GM10248 (cell line): ENCODE results near the gene KRT15.

Experiments
- CTCF ChIA-PET: fragments of 300-600 bp; sonication (Branson Sonifier 250); formaldehyde crosslinking; extraction: SDS; loops from one replicate; lab custom pipeline; 2021; ENCODE audit warnings: antibody characterized with exemption; lab: Yijun Ruan, JAX
- POLR2A ChIA-PET: fragments of 350-650 bp; sonication (Branson Sonifier 250); formaldehyde crosslinking; extraction: SDS; loops from one replicate; lab custom pipeline; 2020; ENCODE audit warnings: antibody characterized with exemption; lab: Yijun Ruan, JAX
- DNase-seq: peaks from one replicate; pipeline ENCODE4 v3.0.0; 2012; ENCODE audit errors: extremely low spot score
- TF ChIP-seq, protein P1 (sequence below): IDR thresholded peaks from 2 replicates; pipeline ENCODE4 v1.5.1; 2012; ENCODE audit warnings: mild to moderate bottlenecking, low read depth; ENCODE audit errors: extremely low read depth, missing control alignments, control extremely low read depth

KRT15 gene

GRCh38 chr17:41518031-41518430 lies 659 bp downstream of the KRT15 start:
- TF ChIP-seq, protein P1, sequence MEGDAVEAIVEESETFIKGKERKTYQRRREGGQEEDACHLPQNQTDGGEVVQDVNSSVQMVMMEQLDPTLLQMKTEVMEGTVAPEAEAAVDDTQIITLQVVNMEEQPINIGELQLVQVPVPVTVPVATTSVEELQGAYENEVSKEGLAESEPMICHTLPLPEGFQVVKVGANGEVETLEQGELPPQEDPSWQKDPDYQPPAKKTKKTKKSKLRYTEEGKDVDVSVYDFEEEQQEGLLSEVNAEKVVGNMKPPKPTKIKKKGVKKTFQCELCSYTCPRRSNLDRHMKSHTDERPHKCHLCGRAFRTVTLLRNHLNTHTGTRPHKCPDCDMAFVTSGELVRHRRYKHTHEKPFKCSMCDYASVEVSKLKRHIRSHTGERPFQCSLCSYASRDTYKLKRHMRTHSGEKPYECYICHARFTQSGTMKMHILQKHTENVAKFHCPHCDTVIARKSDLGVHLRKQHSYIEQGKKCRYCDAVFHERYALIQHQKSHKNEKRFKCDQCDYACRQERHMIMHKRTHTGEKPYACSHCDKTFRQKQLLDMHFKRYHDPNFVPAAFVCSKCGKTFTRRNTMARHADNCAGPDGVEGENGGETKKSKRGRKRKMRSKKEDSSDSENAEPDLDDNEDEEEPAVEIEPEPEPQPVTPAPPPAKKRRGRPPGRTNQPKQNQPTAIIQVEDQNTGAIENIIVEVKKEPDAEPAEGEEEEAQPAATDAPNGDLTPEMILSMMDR = no peak
- ChIA-PET POLR2A (no interaction called here), CTCF (interaction anchor here (1.5 kb wide), 1 partner anchor 31 kb away, joined by 8 read pairs; no protein-coding TSS in a partner anchor)
- no peak for DNase-seq

GRCh38 chr17:41516830-41517283 lies 1.8 kb downstream of the KRT15 start:
- POLR2A ChIA-PET = no interaction called here
- DNase-seq = no peak
- TF ChIP-seq, protein P1 = no peak
- CTCF ChIA-PET = interaction anchor here (1.1 to 1.8 kb wide), 2 partner anchors 32 to 132 kb away, joined by 3 to 7 read pairs; no protein-coding TSS in a partner anchor

GRCh38 chr17:41516147-41516829 lies 2.4 kb downstream of the KRT15 start:
- ChIA-PET CTCF (interaction anchor here (0.6 to 1.8 kb wide), 3 partner anchors 32 to 145 kb away, joined by 3 to 7 read pairs (median 3); no protein-coding TSS in a partner anchor), POLR2A (no interaction called here)
- TF ChIP-seq, protein P1 = no peak
- DNase-seq = no peak

DNA sequence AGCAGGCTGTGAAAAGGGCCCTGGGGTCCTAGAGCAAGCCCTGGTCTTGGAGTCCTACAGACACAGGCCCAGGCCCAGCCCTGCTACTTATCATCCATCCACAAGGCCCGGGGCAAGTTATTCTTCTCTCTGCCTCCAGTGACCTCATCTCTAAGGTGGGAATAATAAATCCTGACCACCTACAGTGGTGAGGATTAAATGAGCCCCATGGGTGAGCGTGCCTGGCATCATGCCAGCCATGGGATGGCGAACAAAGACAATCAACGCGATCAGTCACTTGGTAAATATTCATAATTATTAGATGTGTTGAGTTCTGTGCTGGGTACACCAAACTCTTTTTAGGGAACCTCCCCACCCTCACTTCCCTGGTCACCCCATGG lies 5.5 kb downstream of the KRT15 start:
- no peak for DNase-seq
- ChIA-PET CTCF (no interaction called here), POLR2A (no interaction called here)
- TF ChIP-seq, protein P1 = no peak

DNA sequence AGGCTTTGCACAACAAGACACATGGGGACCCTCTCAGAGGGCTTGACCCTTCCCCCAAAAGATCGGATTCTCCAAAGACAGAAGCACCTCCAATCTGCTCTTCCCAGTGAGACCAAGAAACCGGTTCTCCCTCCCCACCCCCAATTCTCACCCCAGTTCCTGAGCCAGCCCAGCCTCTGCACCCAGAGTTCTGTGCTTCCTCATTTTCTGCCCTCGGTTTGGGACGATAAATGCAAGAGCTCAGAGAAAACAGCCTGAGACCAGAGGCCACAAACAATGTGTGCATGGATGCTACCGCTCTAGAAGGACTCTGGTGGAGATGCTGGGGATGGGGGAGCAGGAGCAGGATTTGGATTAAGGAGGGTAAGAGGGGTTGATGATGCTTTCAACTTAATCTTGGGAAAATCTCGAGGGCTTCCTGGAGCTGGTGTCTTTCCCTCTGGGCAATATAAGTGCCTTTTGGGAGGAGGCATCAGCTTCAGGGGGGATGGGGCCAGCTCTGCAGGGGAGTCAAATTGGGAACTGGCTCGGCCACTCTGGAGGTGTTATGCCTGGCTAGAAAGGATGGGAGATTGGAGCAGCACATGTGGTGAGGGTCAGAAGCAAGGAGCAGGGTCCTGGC lies 6.0 kb downstream of the KRT15 start:
- CTCF ChIA-PET = interaction anchor here (1.6 kb wide), 1 partner anchor 11 kb away, joined by 4 read pairs; no protein-coding TSS in a partner anchor

GRCh38 chr17:41511716-41512115 lies 7.0 kb downstream of the KRT15 start:
- ChIA-PET CTCF (interaction anchor here (1.6 kb wide), 1 partner anchor 10 kb away, joined by 4 read pairs; no protein-coding TSS in a partner anchor), POLR2A (no interaction called here)
- TF ChIP-seq, protein P1 = no peak
- no peak for DNase-seq

More for the DNA sequence above, 6.0 kb downstream of the KRT15 start:
- POLR2A ChIA-PET = no interaction called here
- TF ChIP-seq, protein P1 = no peak
- DNase-seq = no peak
